Measurements from ENCODE around the gene XPO5.
A peak's percentile ranks its signal among the peaks of the same experiment; 100 is the strongest.

The XPO5 gene

DNA sequence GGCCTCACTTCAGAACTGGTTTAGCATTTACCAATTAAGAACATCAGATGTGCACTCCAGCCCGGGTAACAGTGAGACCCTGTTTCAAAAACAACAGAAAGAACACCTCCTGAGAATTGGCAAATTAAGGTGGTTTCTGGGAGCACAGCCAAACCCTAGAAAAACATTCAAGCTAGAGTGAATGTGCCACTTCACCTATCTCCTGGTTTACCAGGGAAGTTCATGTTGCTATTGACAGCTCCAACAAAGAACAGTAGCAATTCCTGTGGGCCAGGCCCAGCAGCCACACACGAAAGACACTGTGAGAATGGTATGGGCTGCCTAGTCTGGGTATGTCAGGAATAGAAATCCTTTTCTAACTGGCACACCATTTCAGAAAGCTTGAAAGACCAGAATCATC is 54.0 kb downstream of the XPO5 start:
- Histone ChIP-seq H3K9me2 (replicated peaks; ENCODE audit: control insufficient read depth, low read length) (no peaks in the 10 kb centered on the region), H3K9me3 (ENCODE audit: control insufficient read depth, insufficient read depth, low read length) (no peaks in the 10 kb centered on the region), H3K4me1 (ENCODE audit: control insufficient read depth, low read length) (peaks cover 12% of the 10 kb centered on the region), H3K36me3 (ENCODE audit: control insufficient read depth, low read length) (peaks cover 97% of the 10 kb centered on the region), H3F3A (ENCODE audit: control insufficient read depth, insufficient read depth) (peaks cover 14% of the 10 kb centered on the region; the same call in 1 of the 2 replicates), H3K4me3 (ENCODE audit: low read length) (no peak overlapping the region), H3K4me2 (ENCODE audit: low read length) (no peak overlapping the region), H3K79me2 (ENCODE audit: control insufficient read depth, low read length) (peaks cover 35% of the 10 kb centered on the region), H4K20me1 (ENCODE audit: control insufficient read depth, insufficient read depth, low read depth, low read length) (peaks cover 4% of the 10 kb centered on the region; the same call in 1 of the 2 replicates), H3K27ac (ENCODE audit: low read depth, low read length) (no peak overlapping the region), H3K27me3 (ENCODE audit: control insufficient read depth, low read length) (no peaks in the 10 kb centered on the region)
- TF ChIP-seq EZH2phosphoT487 (IDR thresholded peaks at IDR 0.05; ENCODE audit: borderline replicate concordance, low read length), result no peak
- TF ChIP-seq, protein P1, sequence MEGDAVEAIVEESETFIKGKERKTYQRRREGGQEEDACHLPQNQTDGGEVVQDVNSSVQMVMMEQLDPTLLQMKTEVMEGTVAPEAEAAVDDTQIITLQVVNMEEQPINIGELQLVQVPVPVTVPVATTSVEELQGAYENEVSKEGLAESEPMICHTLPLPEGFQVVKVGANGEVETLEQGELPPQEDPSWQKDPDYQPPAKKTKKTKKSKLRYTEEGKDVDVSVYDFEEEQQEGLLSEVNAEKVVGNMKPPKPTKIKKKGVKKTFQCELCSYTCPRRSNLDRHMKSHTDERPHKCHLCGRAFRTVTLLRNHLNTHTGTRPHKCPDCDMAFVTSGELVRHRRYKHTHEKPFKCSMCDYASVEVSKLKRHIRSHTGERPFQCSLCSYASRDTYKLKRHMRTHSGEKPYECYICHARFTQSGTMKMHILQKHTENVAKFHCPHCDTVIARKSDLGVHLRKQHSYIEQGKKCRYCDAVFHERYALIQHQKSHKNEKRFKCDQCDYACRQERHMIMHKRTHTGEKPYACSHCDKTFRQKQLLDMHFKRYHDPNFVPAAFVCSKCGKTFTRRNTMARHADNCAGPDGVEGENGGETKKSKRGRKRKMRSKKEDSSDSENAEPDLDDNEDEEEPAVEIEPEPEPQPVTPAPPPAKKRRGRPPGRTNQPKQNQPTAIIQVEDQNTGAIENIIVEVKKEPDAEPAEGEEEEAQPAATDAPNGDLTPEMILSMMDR (IDR thresholded peaks at IDR 0.05; ENCODE audit: low read depth, low read length, poor library complexity, severe bottlenecking), result no peak

DNA sequence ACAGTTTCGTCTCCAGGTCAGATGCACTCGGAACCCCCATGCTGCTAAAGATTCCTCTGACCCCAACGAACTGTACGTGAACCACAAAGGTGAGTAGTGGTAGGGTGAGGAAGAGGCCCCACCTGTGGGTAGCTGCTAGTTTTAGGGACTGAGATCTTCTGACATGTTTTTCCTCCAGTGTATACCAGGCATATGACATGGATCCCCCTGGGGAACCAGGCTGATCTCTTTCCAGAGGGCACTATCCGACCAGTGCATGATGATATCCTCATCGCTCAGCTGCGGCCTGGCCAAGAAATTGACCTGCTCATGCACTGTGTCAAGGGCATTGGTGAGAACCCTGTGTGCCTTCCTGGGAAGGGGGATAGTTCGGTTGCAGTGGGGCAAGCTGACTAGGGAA is 55.7 kb downstream of the XPO5 start:
- Histone ChIP-seq H4K20me1 (ENCODE audit: control insufficient read depth, insufficient read depth, low read depth, low read length) (peaks cover 4% of the 10 kb centered on the region; the same call in 1 of the 2 replicates), H3K27me3 (ENCODE audit: control insufficient read depth, low read length) (no peaks in the 10 kb centered on the region), H3K4me1 (ENCODE audit: control insufficient read depth, low read length) (peaks cover 23% of the 10 kb centered on the region), H3K9me2 (replicated peaks; ENCODE audit: control insufficient read depth, low read length) (no peaks in the 10 kb centered on the region), H3K4me3 (ENCODE audit: low read length) (no peak overlapping the region), H3K79me2 (ENCODE audit: control insufficient read depth, low read length) (peaks cover 53% of the 10 kb centered on the region), H3K9me3 (ENCODE audit: control insufficient read depth, insufficient read depth, low read length) (no peaks in the 10 kb centered on the region), H3K4me2 (ENCODE audit: low read length) (no peak overlapping the region), H3K36me3 (ENCODE audit: control insufficient read depth, low read length) (peaks cover 89% of the 10 kb centered on the region), H3K27ac (ENCODE audit: low read depth, low read length) (no peak overlapping the region), H3F3A (ENCODE audit: control insufficient read depth, insufficient read depth) (peaks cover 7% of the 10 kb centered on the region; the same call in 1 of the 2 replicates)
- no peak for TF ChIP-seq EZH2phosphoT487 (IDR thresholded peaks at IDR 0.05; ENCODE audit: borderline replicate concordance, low read length)
- TF ChIP-seq, protein P1 (IDR thresholded peaks at IDR 0.05; ENCODE audit: low read depth, low read length, poor library complexity, severe bottlenecking), result no peak

DNA sequence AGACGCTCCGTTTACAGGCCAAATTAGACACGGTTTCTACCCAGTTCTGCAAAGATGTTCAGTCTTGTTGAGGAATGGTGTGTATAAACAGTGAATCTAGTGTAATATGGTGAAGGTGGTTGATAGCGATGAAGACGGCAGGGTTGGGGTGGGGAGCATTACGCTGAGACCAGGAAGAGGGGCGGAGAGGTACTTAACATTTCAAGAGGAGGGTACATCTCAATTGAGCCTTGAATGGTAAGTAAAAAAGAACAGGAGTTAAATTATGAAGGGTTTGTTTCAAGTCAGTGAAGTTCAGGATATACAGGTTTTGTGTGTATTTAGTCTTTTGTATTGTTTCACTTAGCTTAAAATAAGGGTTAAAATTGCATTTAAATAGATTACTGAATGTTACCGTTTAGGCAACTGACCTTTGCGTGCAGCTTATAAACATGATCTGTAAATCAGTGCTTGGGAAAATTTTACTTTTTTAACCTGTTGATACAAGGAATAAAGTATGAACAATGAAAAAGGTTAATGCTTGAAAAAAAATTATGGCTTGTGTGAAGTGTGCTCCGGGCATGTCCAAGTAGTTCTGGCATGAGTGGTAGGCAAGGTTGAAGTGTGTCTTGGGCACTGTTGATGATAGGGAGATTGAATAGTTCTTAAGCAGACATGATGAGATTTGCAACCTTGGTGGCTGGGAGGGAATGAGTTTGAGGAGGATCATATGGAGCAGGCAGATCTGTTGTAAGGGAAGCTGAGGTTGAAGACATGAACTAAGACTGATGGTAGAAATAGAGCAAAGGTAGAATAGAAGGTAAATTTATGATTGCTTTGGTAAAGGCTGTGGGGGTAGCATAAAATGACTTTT is 58.1 kb downstream of the XPO5 start:
- Histone ChIP-seq H3K79me2 (ENCODE audit: control insufficient read depth, low read length) (peaks cover 60% of the 10 kb centered on the region), H3K27ac (ENCODE audit: low read depth, low read length) (peak overlapping the region; percentile 42), H3K9me2 (replicated peaks; ENCODE audit: control insufficient read depth, low read length) (no peaks in the 10 kb centered on the region), H3K27me3 (ENCODE audit: control insufficient read depth, low read length) (no peaks in the 10 kb centered on the region), H3K4me1 (ENCODE audit: control insufficient read depth, low read length) (peaks cover 23% of the 10 kb centered on the region), H3F3A (ENCODE audit: control insufficient read depth, insufficient read depth) (peaks cover 7% of the 10 kb centered on the region; the same call in 1 of the 2 replicates), H3K36me3 (ENCODE audit: control insufficient read depth, low read length) (peaks cover 87% of the 10 kb centered on the region), H4K20me1 (ENCODE audit: control insufficient read depth, insufficient read depth, low read depth, low read length) (peaks cover 4% of the 10 kb centered on the region; the same call in 1 of the 2 replicates), H3K9me3 (ENCODE audit: control insufficient read depth, insufficient read depth, low read length) (no peaks in the 10 kb centered on the region), H3K4me2 (ENCODE audit: low read length) (peak overlapping the region; percentile 91), H3K4me3 (ENCODE audit: low read length) (peak overlapping the region; percentile 99)
- TF ChIP-seq, protein P1 (IDR thresholded peaks at IDR 0.05; ENCODE audit: low read depth, low read length, poor library complexity, severe bottlenecking), result no peak
- TF ChIP-seq EZH2phosphoT487 (IDR thresholded peaks at IDR 0.05; ENCODE audit: borderline replicate concordance, low read length), result no peak
